Measurements from ENCODE around the gene PTEN.

- TF ChIP-seq ZBTB33 (CRISPR knock-in tag; IDR thresholded peaks at IDR 0.05) (no peak), CTCF (IDR thresholded peaks at IDR 0.05 in 2 of 3, conservative IDR thresholded peaks at IDR 0.05 in 1 of 3; ENCODE audit: insufficient read depth in 2 of 3, low read depth in 1 of 3, low read length in 3 of 3) (no peak), TAF15 (IDR thresholded peaks at IDR 0.05; ENCODE audit: low read depth, low read length) (no peak), POLR2A (conservative IDR thresholded peaks at IDR 0.05) (no peak), ZBED1 (IDR thresholded peaks at IDR 0.05) (no peak), HIVEP1 (CRISPR knock-in tag; IDR thresholded peaks at IDR 0.05) (no peak)
These were observed 1.9 kb downstream of the PTEN start for GRCh38 chr10:87865241-87865881.

Measured in K562 (cell line).